Spinal cord (tissue), 10 donors: ENCODE results near the gene CBFA2T2. TPM values are rescaled to one million over a fixed set of nuclear protein-coding genes. Genes with fewer than 3 reads are reported as not detected.

Experiments
- DNase-seq, 6 donors: peaks; one replicate each; pipeline versions ENCODE4 v3.0.0 to v3.0.0-alpha.2; 2013 to 2015; ENCODE audit warnings: low spot score in 6 of 6, low read depth in 4 of 6
- H3K27ac ChIP-seq: one replicate; pipeline ENCODE4 v1.5.1; 2013; ENCODE audit warnings: low read depth, low read length, control low read depth
- H3K27me3 ChIP-seq: one replicate; pipeline ENCODE4 v1.6.1; 2013; ENCODE audit warnings: low read length; ENCODE audit not compliant: control insufficient read depth, insufficient read depth
- H3K36me3 ChIP-seq: one replicate; pipeline ENCODE4 v1.6.1; 2013; ENCODE audit warnings: low read length; ENCODE audit not compliant: control insufficient read depth, insufficient read depth
- H3K4me1 ChIP-seq: one replicate; pipeline ENCODE4 v1.6.1; 2013; ENCODE audit warnings: low read length; ENCODE audit not compliant: control insufficient read depth, insufficient read depth
- H3K4me3 ChIP-seq: one replicate; pipeline ENCODE4 v1.5.1; 2013; ENCODE audit warnings: low read depth, low read length, control low read depth
- H3K9me3 ChIP-seq: one replicate; pipeline ENCODE4 v1.6.1; 2013; ENCODE audit warnings: low read length; ENCODE audit not compliant: control insufficient read depth, insufficient read depth
- WGBS: methylation state at CpG from one replicate; pipeline ENCODE4 v1.1.5; 2013; ENCODE audit warnings: missing lambda C conversion rate; ENCODE audit not compliant: insufficient coverage; 5-methylcytosine and 5-hydroxymethylcytosine counted together
- polyA plus RNA-seq, 2 donors: library from polyadenylated mRNA; unstranded; fragments of 120-200 nt; gene quantifications; one replicate each; pipeline ENCODE4 v1.2.1, GENCODE V29; 2013; ENCODE audit not compliant: insufficient read length in 2 of 2
- total RNA-seq, 2 donors: library from RNA; depleted of rRNA in 1 of 2; stranded (reverse); fragments of 120-200 nt in 1 of 2; fragments of >200 nt in 1 of 2; gene quantifications; one replicate each; pipeline versions ENCODE4 v1.2.3 to v1.2.4, GENCODE V29; 2013 to 2014
- donor health status: healthy.

CBFA2T2 gene
- total and polyA plus RNA-seq, 4 donors = 14.5 to 33.3 (median 19.1) TPM

DNA sequence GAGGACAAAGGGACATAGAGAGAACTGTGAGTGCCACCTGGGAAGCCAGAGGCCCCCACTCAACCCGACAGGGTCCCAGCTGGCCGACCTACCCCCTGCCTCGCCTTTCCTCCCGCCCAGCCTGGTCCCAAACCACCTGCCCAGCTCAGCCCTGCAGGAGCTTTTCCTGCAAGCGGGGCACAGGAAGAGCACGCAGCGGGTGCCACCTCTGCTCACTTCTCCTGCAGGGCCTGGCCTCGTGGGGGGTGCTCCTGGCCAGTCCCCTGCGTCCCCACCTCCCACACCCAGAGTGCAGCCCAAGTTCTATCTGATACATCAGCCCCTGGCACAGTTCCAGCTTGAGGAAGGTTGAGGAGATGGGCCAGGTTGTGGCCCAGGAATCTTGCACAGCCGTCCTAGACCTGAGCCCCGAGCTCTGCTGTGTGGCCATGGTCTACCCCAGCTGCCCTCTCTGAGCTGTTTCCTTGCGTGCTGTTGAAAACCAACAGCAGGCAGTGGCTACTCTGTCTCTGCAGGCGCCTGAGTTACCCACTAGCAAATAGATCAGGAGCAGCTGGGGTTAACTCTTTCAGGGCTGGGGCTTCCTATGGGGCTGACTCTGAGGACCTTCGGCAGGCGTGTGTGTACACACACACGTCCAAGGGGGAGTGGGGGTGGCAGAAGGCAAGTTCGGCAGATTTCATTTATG is 182.7 kb downstream of the CBFA2T2 start:
- peak overlapping the region; percentile 57 for H3K4me3 ChIP-seq

DNA sequence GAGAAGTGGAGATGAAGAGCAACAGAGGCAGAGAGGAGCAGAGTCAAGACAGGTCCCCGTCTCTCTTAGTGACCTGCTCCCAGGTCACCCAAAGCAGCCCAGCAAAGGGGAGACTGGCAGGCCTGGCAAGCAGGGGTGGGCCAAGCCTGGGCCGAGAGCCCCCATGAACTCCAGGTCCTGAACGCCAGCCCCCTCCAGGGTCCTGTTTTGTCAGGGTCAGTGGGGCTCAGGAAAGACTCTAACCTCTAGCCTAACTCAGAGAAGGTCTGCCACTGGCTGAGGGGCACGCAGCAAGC is 183.2 kb downstream of the CBFA2T2 start:
- Histone ChIP-seq H3K36me3 (peaks cover 41% of the 10 kb centered on the region), H3K27ac (no peak overlapping the region), H3K4me3 (peak overlapping the region; percentile 57), H3K9me3 (no peaks in the 10 kb centered on the region), H3K4me1 (peaks cover 50% of the 10 kb centered on the region), H3K27me3 (no peaks in the 10 kb centered on the region)
- WGBS = 70% methylated on average over 3 of the region's 4 CpGs
- no peak for DNase-seq

More for the DNA sequence above, 182.7 kb downstream of the CBFA2T2 start:
- Histone ChIP-seq H3K27ac (no peak overlapping the region), H3K4me1 (peaks cover 55% of the 10 kb centered on the region), H3K27me3 (no peaks in the 10 kb centered on the region), H3K36me3 (peaks cover 43% of the 10 kb centered on the region), H3K9me3 (no peaks in the 10 kb centered on the region)
- 42% methylated on average over 13 of the region's 17 CpGs for WGBS
- peak in 1 of 6 donors; percentile 28 for DNase-seq

DNA sequence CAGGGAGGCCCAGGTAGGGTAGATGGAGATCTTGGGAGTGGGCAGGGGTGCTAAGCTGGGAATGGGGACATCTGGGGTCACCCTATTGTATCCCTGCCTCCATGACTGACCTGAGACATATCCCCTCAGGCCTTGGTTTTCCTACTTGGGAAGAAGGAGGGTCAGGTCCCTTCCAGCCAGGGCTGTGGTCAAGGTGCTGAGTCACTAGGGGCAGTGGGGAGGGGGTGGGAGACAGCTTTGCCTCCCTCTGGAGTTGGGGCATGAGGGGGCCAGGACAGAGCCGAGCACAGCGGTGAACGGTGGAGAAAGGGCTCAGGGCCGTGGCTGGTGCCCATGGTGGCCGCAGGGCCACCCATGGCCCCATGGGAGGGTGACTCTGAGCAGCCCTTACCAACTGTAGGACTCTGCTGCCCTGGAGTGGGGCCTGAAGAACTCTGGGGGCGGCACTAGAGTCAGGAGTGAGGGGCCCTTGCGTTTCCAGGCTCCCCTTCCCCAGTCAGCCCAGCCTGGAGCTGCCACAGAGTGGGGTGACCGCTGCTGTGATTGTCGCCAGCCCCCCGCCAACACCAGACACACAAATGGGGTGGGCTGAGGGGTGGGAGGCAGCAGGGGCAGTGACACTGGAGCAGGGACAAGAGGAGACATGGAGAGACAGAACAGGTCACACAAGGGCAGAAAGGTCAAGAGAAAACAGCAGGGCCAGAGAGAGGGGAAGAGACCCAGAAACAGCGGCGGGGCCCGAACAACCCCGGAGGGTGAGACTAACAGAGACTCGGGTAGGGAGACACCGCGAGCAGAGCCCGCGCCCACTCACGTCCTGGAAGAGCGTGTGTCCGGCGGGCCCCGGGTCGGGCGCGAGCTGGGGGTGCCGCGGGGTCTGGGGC is 183.8 kb downstream of the CBFA2T2 start:
- H3K4me1 ChIP-seq = peaks cover 44% of the 10 kb centered on the region
- H3K27me3 ChIP-seq = no peaks in the 10 kb centered on the region
- H3K4me3 ChIP-seq = peak overlapping the region; percentile 57
- WGBS = 10% methylated on average over 25 of the region's 29 CpGs
- no peak for DNase-seq
- no peaks in the 10 kb centered on the region for H3K9me3 ChIP-seq
- H3K27ac ChIP-seq = no peak overlapping the region
- H3K36me3 ChIP-seq = peaks cover 47% of the 10 kb centered on the region

DNA sequence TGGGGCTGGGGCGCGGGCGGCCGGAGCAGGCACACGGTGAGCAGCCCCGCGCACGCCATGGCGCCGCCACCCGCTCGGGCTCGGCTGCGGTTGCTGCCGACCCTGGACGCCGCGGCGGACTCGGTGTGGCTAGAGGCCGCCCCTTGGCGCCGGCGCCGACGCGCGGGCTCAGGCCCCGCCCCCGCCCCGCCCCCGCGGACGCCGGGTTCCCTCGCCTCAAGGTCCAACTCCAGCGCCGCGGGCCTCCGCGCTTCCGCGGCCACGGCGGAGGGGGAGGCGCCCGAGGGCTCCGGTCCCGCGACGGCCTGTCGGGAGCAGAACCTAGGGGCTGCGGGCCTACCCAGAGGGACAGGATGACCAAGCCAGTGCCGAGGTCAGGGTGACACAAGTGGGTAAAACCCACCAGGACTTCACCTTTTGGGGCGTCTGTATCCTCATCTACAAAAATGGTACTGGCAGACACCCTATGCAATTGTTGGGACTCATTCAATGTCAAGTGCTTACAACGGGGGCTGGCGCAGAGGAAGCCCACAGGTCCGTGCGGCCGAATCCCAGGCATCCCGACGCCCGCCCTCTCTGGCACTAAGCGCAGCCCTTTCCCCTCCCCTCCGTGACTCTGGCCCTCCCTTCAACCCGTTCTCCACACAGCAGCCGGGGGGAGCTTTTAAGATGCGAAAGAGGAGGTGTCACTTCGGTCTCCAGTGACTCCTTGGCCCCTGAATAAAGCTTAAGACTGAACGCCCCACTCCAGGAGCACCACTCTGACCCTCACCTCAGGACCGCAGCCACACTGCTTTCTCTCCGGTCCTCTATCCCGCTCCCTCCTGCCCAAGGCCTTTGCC is 184.6 kb downstream of the CBFA2T2 start, which contains the start of gene NECAB3:
Gene NECAB3 (minus strand): TSS at position 135 of the 842 bp plus-strand sequence. CDS start 76 bp downstream, at position 59.
- peak within 1 kb of the TSS; percentile 81 for H3K27ac ChIP-seq
- WGBS = 1% methylated on average over 68 of the region's 73 CpGs
- DNase-seq = peak in 3 of 6 donors; percentile 64 to 90 (median 88)
- peak within 1 kb of the TSS; percentile 57 for H3K4me3 ChIP-seq
- no peaks in the 10 kb centered on the region for H3K27me3 ChIP-seq
- peaks cover 42% of the 10 kb centered on the region for H3K36me3 ChIP-seq
- H3K9me3 ChIP-seq = no peaks in the 10 kb centered on the region
- H3K4me1 ChIP-seq = peaks cover 42% of the 10 kb centered on the region

DNA sequence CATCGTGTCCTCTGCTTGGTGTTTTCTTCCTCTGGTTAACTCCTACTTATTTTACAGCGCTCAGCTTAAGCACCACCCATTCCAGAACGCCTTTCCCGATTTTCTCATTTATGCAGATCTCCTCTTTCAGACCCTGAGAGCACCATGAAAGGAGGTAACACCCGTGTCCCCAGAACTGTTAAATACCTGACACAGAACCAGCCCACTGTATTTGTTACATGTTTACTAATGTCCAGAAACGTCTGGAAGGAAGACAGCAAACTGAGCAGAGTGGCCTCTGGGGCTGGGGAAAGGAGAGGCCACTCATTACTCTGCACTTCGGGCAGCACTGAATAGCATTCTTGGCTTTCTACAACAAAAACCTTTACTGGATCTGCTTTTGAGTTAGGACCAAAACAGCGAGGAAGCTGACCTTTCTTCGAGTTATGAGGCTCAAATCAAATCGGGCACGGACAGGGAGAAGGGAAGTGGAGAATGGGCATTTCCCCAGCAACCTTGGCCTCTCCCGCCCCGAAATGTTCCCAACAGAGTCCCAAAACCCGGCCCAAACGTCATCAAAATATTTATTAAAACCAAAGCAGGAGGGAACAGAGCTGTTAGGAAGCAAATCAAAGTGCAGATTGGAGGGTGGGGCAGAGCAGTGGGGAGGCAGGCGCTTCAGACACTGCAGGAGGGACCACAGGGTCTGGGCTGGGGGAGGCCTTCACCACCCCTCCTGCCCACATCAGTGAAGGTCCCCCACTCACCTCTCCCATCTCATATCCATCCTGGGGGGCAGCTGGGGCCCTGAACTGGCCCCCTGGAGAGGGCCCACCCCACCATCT is 185.5 kb downstream of the CBFA2T2 start:
- H3K4me3 ChIP-seq = no peak overlapping the region
- 20% methylated on average over 4 of the region's 16 CpGs for WGBS
- peaks cover 42% of the 10 kb centered on the region for H3K36me3 ChIP-seq
- peak overlapping the region; percentile 81 for H3K27ac ChIP-seq
- no peaks in the 10 kb centered on the region for H3K9me3 ChIP-seq
- no peaks in the 10 kb centered on the region for H3K27me3 ChIP-seq
- H3K4me1 ChIP-seq = peaks cover 42% of the 10 kb centered on the region
- peak in 1 of 6 donors; percentile 48 for DNase-seq

DNA sequence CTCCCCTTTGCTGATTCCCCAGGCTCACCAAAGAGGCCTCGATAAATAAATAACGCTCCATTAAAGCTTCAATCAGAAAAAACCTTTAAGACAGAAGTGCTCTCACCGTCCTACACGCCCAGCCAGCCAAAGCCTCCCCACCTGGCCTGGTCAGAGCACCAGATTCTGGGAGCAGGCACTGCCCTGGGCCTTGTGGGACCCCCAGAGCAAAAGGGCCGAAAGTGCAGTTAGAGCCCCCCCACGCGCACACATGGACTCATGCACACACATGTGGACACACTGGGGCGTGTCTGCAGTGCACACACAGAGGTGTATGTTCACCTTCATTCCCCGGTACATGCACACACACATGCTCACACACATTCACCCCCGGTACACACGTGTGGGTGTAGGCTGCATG is 186.2 kb downstream of the CBFA2T2 start:
- no peaks in the 10 kb centered on the region for H3K27me3 ChIP-seq
- H3K9me3 ChIP-seq = no peaks in the 10 kb centered on the region
- peaks cover 42% of the 10 kb centered on the region for H3K4me1 ChIP-seq
- 94% methylated on average over 9 of the region's 11 CpGs for WGBS
- no peak overlapping the region for H3K4me3 ChIP-seq
- peaks cover 35% of the 10 kb centered on the region for H3K36me3 ChIP-seq
- no peak for DNase-seq
- peak overlapping the region; percentile 81 for H3K27ac ChIP-seq

GRCh38 chr20:33676652-33677645 is 187.1 kb downstream of the CBFA2T2 start:
- peaks cover 30% of the 10 kb centered on the region for H3K36me3 ChIP-seq
- peaks cover 41% of the 10 kb centered on the region for H3K4me1 ChIP-seq
- no peak for DNase-seq
- H3K4me3 ChIP-seq = no peak overlapping the region
- no peak overlapping the region for H3K27ac ChIP-seq
- WGBS = 89% methylated on average over 26 of the region's 31 CpGs
- no peaks in the 10 kb centered on the region for H3K9me3 ChIP-seq
- H3K27me3 ChIP-seq = no peaks in the 10 kb centered on the region

DNA sequence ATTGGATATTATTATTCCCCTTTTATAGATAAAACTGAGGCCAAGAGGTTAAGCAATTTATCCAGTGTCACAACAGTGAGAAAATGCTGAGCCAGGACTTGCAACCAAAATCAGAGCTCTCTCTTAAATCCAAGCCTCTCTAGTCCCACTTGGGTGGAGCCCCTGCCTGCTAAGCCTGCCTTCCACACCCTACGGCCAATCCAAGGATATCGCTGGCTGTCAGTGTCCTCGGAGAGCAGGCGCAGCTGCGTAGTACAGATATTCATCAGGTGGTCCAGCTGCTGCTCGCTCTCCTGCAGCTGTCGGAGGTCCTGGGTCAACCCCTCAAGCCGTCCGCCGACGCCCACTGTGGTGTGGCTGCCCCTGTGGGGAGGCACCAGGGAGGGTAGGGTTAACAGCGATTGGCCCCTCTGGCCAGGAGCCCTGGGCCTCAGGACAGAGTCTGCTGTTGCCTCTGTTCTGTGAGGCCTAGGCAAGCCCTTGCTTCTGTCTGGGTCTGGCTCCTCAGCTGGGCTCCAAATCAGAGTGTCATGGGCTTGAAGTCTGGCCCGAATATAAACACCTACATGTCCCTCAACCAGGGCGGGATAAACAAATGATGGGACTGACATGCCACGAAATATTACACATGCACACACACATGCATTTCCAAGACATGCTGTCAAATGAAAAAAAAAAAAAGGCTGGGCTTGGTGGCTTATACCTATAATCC is 188.3 kb downstream of the CBFA2T2 start:
- Histone ChIP-seq H3K9me3 (no peaks in the 10 kb centered on the region), H3K36me3 (peaks cover 24% of the 10 kb centered on the region), H3K4me1 (peaks cover 29% of the 10 kb centered on the region), H3K27me3 (no peaks in the 10 kb centered on the region), H3K4me3 (no peak overlapping the region), H3K27ac (no peak overlapping the region)
- no peak for DNase-seq
- WGBS = 78% methylated on average over 12 of the region's 15 CpGs
